K562 (cell line): ENCODE results near the gene FUZ. TPM values are rescaled to one million over a fixed set of nuclear protein-coding genes. Genes with fewer than 3 reads are reported as not detected.

ENCODE experiments used
- BRF1 ChIP-seq: IDR thresholded peaks from 3 replicates; pipeline ENCODE4 v1.6.1; 2011; ENCODE audit warnings: borderline replicate concordance, mild to moderate bottlenecking; ENCODE audit not compliant: insufficient read length; ENCODE audit errors: extremely low read depth
- CHD4 ChIP-seq: fragments of 200-600 bp; sonication (generic); IDR thresholded peaks from 3 replicates; pipeline ENCODE4 v1.6.1; 2012; ENCODE audit warnings: low read depth, mild to moderate bottlenecking, mixed read lengths, low read length, inconsistent platforms; ENCODE audit not compliant: insufficient read depth, insufficient replicate concordance, poor library complexity, severe bottlenecking
- DACH1 ChIP-seq: fragments of 450-650 bp; IDR thresholded peaks from 2 replicates; pipeline ENCODE4 v1.6.1; 2018; ENCODE audit not compliant: partially characterized antibody
- ESRRA ChIP-seq: fragments of 450-650 bp; IDR thresholded peaks from 2 replicates; pipeline ENCODE4 v1.6.1; 2014; ENCODE audit warnings: low read depth, mild to moderate bottlenecking, moderate library complexity, borderline replicate concordance
- ETV5 ChIP-seq: sonication (generic); formaldehyde crosslinking; IDR thresholded peaks from 2 replicates; pipeline ENCODE4 v1.4.0; 2020; ENCODE audit warnings: low read depth, mild to moderate bottlenecking, missing genetic modification reagents
- HDGF ChIP-seq: fragments of 450-650 bp; IDR thresholded peaks from 2 replicates; pipeline ENCODE4 v1.6.1; 2016
- HNRNPH1 ChIP-seq: fragments of 200-400 bp; formaldehyde crosslinking; optimal IDR thresholded peaks from 2 replicates; pipeline ENCODE3; 2017; ENCODE audit warnings: low read depth, mild to moderate bottlenecking, low read length, moderate library complexity
- ILF3 ChIP-seq: fragments of 450-650 bp; IDR thresholded peaks from 2 replicates; pipeline ENCODE4 v1.6.1; 2018; ENCODE audit warnings: antibody characterized with exemption, mild to moderate bottlenecking, moderate library complexity, borderline replicate concordance
- JUND ChIP-seq, 2 experiments: IDR thresholded peaks; 2 replicates in 1 of 2; 3 replicates in 1 of 2; pipeline ENCODE4 v1.6.1; 2011; ENCODE audit warnings: borderline replicate concordance in 2 of 2, low read depth in 2 of 2, low read length in 2 of 2, improper control_type of control experiment in 1 of 2, missing biosample characterization in 1 of 2, missing genetic modification characterization in 1 of 2, missing genetic modification reagents in 1 of 2
- MYBL2 ChIP-seq, 2 experiments: fragments of 450-650 bp in 1 of 2; sonication (generic) in 1 of 2; formaldehyde crosslinking in 1 of 2; IDR thresholded peaks; 2 replicates each; pipeline versions ENCODE4 v1.6.1 to v1.8.1; 2017 to 2022; ENCODE audit warnings: borderline replicate concordance in 1 of 2, inconsistent platforms in 1 of 2, low read depth in 1 of 2, mild to moderate bottlenecking in 1 of 2, missing genetic modification reagents in 1 of 2, moderate library complexity in 1 of 2
- NR1H2 ChIP-seq: sonication (generic); formaldehyde crosslinking; IDR thresholded peaks from 2 replicates; pipeline ENCODE4 v1.4.0; 2020; ENCODE audit warnings: mild to moderate bottlenecking, missing genetic modification reagents
- OTX1 ChIP-seq: fragments of 450-650 bp; formaldehyde crosslinking; IDR thresholded peaks from 2 replicates; pipeline ENCODE4 v1.4.0; 2022; ENCODE audit warnings: mild to moderate bottlenecking
- SIRT6 ChIP-seq: IDR thresholded peaks from one replicate; pipeline ENCODE4 v1.6.1; 2012; ENCODE audit warnings: low read depth, mild to moderate bottlenecking, control low read depth, inconsistent platforms, low read length, moderate library complexity
- USF2 ChIP-seq: sonication (generic); formaldehyde crosslinking; IDR thresholded peaks from 2 replicates; pipeline ENCODE4 v1.5.0; 2020; ENCODE audit warnings: missing genetic modification reagents
- ZBTB12 ChIP-seq: fragments of 250-450 bp; sonication (Bioruptor Pico); IDR thresholded peaks from 2 replicates; pipeline ENCODE4 v1.4.0; 2020
- ZEB2 ChIP-seq: fragments of 450-650 bp; IDR thresholded peaks from 2 replicates; pipeline ENCODE4 v1.6.1; 2016
- ZNF511 ChIP-seq: sonication (generic); formaldehyde crosslinking; IDR thresholded peaks from 2 replicates; pipeline ENCODE4 v1.8.0; 2022; ENCODE audit warnings: mild to moderate bottlenecking, missing genetic modification reagents
- ZNF583 ChIP-seq: fragments of 250-450 bp; sonication (Bioruptor Pico); IDR thresholded peaks from 2 replicates; pipeline ENCODE4 v1.4.0; 2020
- ZNF695 ChIP-seq: fragments of 450-650 bp; formaldehyde crosslinking; IDR thresholded peaks from 2 replicates; pipeline ENCODE4 v1.4.0; 2020; ENCODE audit warnings: mild to moderate bottlenecking, moderate library complexity
- polyA plus RNA-seq, 8 experiments: library from polyadenylated mRNA; depleted of rRNA in 4 of 8; stranded (reverse) in 5 of 8; unstranded in 3 of 8; fragments of >200 nt; fragmentation: Nextera tagmentation in 2 of 8; fragmentation: Illumina TruSeq in 1 of 8; extraction: Ambion mirVana in 2 of 8; extraction: Trizol in 1 of 8; gene quantifications; 2 replicates each; pipeline versions ENCODE4 v1.2.1 to v1.2.3, GENCODE V29; 2011 to 2014; ENCODE audit warnings: inconsistent platforms in 1 of 8, missing spikeins in 1 of 8
- total RNA-seq, 7 experiments: library from RNA; depleted of rRNA in 6 of 7; stranded (reverse); fragments of >200 nt in 6 of 7; fragmentation: Illumina TruSeq in 2 of 7; extraction: Trizol in 2 of 7; gene quantifications; 2 replicates each; pipeline versions ENCODE4 v1.2.1 to v1.2.3, GENCODE V29; 2011 to 2021; ENCODE audit warnings: low replicate concordance in 1 of 7
- TF ChIP-seq, protein P1 (sequence below): sonication (generic); formaldehyde crosslinking; IDR thresholded peaks from 2 replicates; pipeline ENCODE4 v1.8.0; 2022; ENCODE audit warnings: mild to moderate bottlenecking, missing genetic modification reagents

Gene FUZ
- total and polyA plus RNA-seq, 9 of the 15 experiments (the other 6 are each of a cell fraction or from before 2014, with no cell fraction given): 0.17 to 7.6 (median 3.6) TPM; not detected in 1

GRCh38 chr19:49850487-49851342 is 37.6 kb upstream of the FUZ start, which contains the start of gene PTOV1 (continued):
- TF ChIP-seq ZEB2 (0 out of 2 replicates have a peak, but pooled peaks have one; percentile 24), CHD4 (no peak), JUND (IDR thresholded peaks at IDR 0.05; ENCODE audit: borderline replicate concordance, low read depth, low read length) (peak; percentile 95), JUND (tag; IDR thresholded peaks at IDR 0.05; ENCODE audit: borderline replicate concordance, low read depth, low read length) (peak; percentile 15; the same call in 1 of the 3 replicates), ESRRA (peak; percentile 43; the same call in 1 of the 2 replicates), DACH1 (peak; percentile 15), HNRNPH1 (no peak), ETV5 (CRISPR knock-in tag) (no peak), BRF1 (no peak), ZNF695 (CRISPR knock-in tag) (no peak), SIRT6 (no peak), OTX1 (0 out of 2 replicates have a peak, but pooled peaks have one; percentile 32), HDGF (no peak), ZBTB12 (CRISPR knock-in tag) (peak; percentile 95), USF2 (CRISPR knock-in tag) (no peak), MYBL2 (IDR thresholded peaks at IDR 0.05; ENCODE audit: low read depth) (no peak), MYBL2 (CRISPR knock-in tag; IDR thresholded peaks at IDR 0.05; ENCODE audit: borderline replicate concordance) (no peak), ILF3 (no peak), ZNF511 (CRISPR knock-in tag) (peak; percentile 86), NR1H2 (CRISPR knock-in tag) (no peak), ZNF583 (CRISPR knock-in tag) (no peak)
- TF ChIP-seq, protein P1, sequence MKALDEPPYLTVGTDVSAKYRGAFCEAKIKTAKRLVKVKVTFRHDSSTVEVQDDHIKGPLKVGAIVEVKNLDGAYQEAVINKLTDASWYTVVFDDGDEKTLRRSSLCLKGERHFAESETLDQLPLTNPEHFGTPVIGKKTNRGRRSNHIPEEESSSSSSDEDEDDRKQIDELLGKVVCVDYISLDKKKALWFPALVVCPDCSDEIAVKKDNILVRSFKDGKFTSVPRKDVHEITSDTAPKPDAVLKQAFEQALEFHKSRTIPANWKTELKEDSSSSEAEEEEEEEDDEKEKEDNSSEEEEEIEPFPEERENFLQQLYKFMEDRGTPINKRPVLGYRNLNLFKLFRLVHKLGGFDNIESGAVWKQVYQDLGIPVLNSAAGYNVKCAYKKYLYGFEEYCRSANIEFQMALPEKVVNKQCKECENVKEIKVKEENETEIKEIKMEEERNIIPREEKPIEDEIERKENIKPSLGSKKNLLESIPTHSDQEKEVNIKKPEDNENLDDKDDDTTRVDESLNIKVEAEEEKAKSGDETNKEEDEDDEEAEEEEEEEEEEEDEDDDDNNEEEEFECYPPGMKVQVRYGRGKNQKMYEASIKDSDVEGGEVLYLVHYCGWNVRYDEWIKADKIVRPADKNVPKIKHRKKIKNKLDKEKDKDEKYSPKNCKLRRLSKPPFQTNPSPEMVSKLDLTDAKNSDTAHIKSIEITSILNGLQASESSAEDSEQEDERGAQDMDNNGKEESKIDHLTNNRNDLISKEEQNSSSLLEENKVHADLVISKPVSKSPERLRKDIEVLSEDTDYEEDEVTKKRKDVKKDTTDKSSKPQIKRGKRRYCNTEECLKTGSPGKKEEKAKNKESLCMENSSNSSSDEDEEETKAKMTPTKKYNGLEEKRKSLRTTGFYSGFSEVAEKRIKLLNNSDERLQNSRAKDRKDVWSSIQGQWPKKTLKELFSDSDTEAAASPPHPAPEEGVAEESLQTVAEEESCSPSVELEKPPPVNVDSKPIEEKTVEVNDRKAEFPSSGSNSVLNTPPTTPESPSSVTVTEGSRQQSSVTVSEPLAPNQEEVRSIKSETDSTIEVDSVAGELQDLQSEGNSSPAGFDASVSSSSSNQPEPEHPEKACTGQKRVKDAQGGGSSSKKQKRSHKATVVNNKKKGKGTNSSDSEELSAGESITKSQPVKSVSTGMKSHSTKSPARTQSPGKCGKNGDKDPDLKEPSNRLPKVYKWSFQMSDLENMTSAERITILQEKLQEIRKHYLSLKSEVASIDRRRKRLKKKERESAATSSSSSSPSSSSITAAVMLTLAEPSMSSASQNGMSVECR (CRISPR knock-in tag): peak; percentile 87
